ENCODE measurements around the gene NMNAT2.

NMNAT2 gene

GRCh38 chr1:183418696-183419095 is 516 bp upstream of the NMNAT2 start:
- no peak for DNase-seq (ENCODE audit: low read depth)
- TF ChIP-seq MYC (IDR thresholded peaks at IDR 0.05; ENCODE audit: low read depth, low read length) (no peak), POLR2A (IDR thresholded peaks at IDR 0.05; ENCODE audit: extremely low read depth, insufficient read length) (no peak), MAX (IDR thresholded peaks at IDR 0.05; ENCODE audit: low read depth, low read length) (no peak)
- TF ChIP-seq, protein P1, sequence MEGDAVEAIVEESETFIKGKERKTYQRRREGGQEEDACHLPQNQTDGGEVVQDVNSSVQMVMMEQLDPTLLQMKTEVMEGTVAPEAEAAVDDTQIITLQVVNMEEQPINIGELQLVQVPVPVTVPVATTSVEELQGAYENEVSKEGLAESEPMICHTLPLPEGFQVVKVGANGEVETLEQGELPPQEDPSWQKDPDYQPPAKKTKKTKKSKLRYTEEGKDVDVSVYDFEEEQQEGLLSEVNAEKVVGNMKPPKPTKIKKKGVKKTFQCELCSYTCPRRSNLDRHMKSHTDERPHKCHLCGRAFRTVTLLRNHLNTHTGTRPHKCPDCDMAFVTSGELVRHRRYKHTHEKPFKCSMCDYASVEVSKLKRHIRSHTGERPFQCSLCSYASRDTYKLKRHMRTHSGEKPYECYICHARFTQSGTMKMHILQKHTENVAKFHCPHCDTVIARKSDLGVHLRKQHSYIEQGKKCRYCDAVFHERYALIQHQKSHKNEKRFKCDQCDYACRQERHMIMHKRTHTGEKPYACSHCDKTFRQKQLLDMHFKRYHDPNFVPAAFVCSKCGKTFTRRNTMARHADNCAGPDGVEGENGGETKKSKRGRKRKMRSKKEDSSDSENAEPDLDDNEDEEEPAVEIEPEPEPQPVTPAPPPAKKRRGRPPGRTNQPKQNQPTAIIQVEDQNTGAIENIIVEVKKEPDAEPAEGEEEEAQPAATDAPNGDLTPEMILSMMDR (IDR thresholded peaks at IDR 0.05; ENCODE audit: low read depth, low read length) = no peak
- no peak overlapping the region for H3K4me3 ChIP-seq (ENCODE audit: low read depth, low read length)

DNA sequence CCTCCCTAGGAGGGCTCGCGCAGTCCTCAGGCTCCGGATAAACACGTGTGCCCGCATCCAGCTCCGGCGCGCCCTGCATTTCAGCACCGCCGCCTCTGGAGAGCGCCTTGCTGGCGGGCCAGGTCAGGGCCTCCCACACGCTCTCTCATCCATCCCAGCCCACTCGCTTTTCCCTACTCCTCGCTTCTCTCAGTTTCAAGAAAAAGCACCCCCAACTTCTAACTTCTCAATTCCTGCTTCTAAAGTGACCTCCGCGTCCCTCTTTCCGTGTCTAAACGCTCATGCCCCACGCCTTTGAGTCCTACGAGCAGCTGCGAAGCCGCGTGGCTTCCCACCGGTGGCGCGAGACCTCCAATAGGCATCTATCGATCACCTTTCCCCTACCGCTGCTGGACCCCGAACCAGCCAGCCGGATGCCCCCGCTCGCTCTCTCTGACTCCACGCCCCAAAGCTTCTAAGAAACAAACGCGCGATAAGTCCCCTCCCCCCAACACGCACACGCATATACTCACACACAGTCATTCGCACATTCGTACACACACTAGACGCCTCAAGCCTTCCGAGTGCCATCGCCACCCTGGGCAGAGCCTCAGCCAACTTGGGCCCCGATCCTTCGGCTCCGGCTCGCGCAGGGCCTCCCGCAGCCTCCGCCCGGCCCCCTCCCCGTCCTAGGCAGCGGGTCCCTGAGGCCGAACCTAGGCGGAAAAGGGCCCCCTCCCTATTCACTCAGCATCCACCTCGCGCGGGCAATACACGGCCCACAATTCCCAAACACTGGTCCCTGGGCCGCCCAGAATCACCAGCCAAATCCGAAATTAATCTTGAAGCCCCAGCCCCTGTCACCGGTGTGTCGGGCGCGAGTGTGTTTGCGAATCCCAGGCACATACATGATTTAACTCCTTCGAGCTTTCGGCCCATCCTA is 1.1 kb downstream of the NMNAT2 start:
- no peak overlapping the region for H3K4me3 ChIP-seq (ENCODE audit: low read depth, low read length)
- peak; percentile 30 for DNase-seq (ENCODE audit: low read depth)
- TF ChIP-seq, protein P1 (IDR thresholded peaks at IDR 0.05; ENCODE audit: low read depth, low read length) = no peak
- TF ChIP-seq POLR2A (IDR thresholded peaks at IDR 0.05; ENCODE audit: extremely low read depth, insufficient read length) (no peak), MYC (IDR thresholded peaks at IDR 0.05; ENCODE audit: low read depth, low read length) (no peak), MAX (IDR thresholded peaks at IDR 0.05; ENCODE audit: low read depth, low read length) (no peak)

- TF ChIP-seq POLR2A (IDR thresholded peaks at IDR 0.05; ENCODE audit: extremely low read depth, insufficient read length) (no peak), MYC (IDR thresholded peaks at IDR 0.05; ENCODE audit: low read depth, low read length) (no peak), MAX (IDR thresholded peaks at IDR 0.05; ENCODE audit: low read depth, low read length) (no peak)
- TF ChIP-seq, protein P1 (IDR thresholded peaks at IDR 0.05; ENCODE audit: low read depth, low read length) = no peak
- DNase-seq (ENCODE audit: low read depth) = no peak
- H3K4me3 ChIP-seq (ENCODE audit: low read depth, low read length) = no peak overlapping the region
Measured at GRCh38 chr1:183414365-183414764, 3.8 kb downstream of the NMNAT2 start.

- H3K4me3 ChIP-seq (ENCODE audit: low read depth, low read length) = no peak overlapping the region
- TF ChIP-seq MYC (IDR thresholded peaks at IDR 0.05; ENCODE audit: low read depth, low read length) (no peak), POLR2A (IDR thresholded peaks at IDR 0.05; ENCODE audit: extremely low read depth, insufficient read length) (no peak), MAX (IDR thresholded peaks at IDR 0.05; ENCODE audit: low read depth, low read length) (no peak)
- TF ChIP-seq, protein P1 (IDR thresholded peaks at IDR 0.05; ENCODE audit: low read depth, low read length) = no peak
- DNase-seq (ENCODE audit: low read depth) = no peak
Measured at GRCh38 chr1:183411091-183411490, 7.1 kb downstream of the NMNAT2 start.

- no peak for TF ChIP-seq MAX (IDR thresholded peaks at IDR 0.05; ENCODE audit: low read depth, low read length)
- DNase-seq (ENCODE audit: low read depth) = no peak
Measured at GRCh38 chr1:183407961-183408360, 10.2 kb downstream of the NMNAT2 start.

DNA sequence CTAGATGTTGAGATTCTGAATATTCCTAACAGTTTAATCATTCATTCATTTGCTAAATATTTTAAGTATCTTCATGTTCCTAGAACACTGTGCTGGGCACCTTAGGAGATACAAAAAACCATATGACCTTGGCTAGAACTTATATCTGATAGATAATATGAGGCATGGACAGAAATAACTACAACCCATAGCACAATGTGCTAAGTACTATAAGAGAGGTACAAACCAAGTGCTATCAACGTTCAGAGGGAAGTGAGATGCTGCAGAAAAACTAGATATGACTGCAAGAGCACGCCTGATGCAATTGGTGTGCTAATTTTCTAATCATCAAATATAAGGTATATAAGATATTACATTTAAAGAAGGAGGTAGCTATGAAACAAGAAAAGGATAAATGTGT is 10.7 kb downstream of the NMNAT2 start:
- no peak for TF ChIP-seq MAX (IDR thresholded peaks at IDR 0.05; ENCODE audit: low read depth, low read length)
- TF ChIP-seq MYC (IDR thresholded peaks at IDR 0.05; ENCODE audit: low read depth, low read length) = no peak
- TF ChIP-seq POLR2A (IDR thresholded peaks at IDR 0.05; ENCODE audit: extremely low read depth, insufficient read length) = no peak
- TF ChIP-seq, protein P1 (IDR thresholded peaks at IDR 0.05; ENCODE audit: low read depth, low read length) = no peak
- no peak overlapping the region for H3K4me3 ChIP-seq (ENCODE audit: low read depth, low read length)
- DNase-seq (ENCODE audit: low read depth) = no peak

More at GRCh38 chr1:183407961-183408360, 10.2 kb downstream of the NMNAT2 start:
- H3K4me3 ChIP-seq (ENCODE audit: low read depth, low read length) = no peak overlapping the region
